NCI-H1092 (cell line): ENCODE data around the gene CACFD1.

ENCODE experiments used
- DNase-seq: peaks from one replicate; lab custom pipeline; 2025; lab: John Stamatoyannopoulos, UW

The CACFD1 gene

DNA sequence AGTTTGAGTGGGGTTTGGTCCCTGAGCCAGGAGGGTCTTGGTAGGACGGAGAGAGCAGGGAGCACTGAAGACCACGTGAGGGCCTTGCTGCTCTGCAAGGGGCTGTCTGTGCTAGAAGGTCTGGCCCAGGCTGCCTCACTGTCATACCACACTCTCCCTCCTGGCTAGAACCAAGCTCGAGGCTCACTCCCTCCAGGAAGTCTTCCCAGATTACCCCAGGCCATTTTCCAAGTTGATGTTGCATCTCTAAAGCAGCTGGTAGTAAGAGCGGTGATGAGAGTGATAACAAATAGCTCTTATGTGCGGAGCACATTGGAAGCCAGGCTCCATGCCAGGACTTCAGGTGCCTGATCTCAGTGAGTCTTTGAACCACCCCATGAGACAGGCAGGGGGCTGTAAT, 58.4 kb downstream of the CACFD1 start:
- DNase-seq, result peak; percentile 25

DNA sequence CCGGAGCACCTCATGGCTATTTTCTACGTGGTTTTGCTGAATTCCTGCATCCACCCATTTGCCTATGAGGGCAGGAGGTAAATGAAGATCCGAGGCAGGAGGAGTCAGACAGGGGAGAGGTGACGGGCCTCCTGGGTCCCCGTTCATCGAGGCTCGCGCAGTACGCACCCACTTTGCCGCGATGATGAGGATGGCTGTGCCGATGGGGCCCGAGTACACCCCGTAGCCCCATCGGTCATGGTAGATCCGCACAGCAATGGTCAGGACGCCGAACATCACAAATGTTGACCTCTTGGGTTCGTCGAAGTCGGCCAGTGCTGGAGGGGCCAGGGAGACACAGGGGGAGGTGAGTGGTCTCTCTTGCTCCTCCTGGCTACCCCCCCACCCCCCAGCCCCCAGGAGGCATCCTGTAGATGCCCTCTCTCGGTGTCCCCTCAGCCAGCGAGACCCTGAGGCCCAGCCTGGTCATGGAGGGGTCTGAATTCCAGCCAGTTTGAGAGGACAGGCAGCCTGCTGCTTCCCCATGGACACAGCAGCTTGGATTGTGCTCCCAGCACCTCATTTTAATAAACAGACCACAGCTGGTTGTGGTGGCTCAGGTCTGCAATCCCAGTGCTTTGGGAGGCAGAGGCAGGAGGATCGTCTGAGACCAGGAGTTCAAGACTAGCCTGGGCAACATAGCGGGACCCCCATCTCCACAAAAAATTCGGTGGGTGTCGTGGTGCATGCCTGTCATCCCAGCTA, 59.1 kb downstream of the CACFD1 start:
- no peak for DNase-seq

DNA sequence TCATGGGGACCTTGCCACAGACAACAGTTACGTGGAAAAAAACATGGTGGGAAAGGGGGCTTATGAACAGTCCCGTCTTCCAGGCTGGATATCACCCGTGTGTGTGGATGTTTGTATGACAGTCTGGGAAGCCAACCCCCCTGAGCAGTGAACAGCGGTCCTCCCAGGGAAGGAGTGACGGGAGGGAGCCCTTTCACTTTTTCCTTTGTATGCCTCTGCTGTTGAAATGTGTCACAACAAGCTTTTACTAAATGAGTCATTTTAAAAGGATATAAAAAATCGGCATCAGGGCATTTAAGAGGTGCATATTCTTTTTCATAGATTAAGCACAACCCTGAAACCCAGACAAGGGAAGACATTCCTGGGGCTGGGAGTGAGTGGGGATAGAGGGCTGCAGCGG, 59.9 kb downstream of the CACFD1 start:
- no peak for DNase-seq

DNA sequence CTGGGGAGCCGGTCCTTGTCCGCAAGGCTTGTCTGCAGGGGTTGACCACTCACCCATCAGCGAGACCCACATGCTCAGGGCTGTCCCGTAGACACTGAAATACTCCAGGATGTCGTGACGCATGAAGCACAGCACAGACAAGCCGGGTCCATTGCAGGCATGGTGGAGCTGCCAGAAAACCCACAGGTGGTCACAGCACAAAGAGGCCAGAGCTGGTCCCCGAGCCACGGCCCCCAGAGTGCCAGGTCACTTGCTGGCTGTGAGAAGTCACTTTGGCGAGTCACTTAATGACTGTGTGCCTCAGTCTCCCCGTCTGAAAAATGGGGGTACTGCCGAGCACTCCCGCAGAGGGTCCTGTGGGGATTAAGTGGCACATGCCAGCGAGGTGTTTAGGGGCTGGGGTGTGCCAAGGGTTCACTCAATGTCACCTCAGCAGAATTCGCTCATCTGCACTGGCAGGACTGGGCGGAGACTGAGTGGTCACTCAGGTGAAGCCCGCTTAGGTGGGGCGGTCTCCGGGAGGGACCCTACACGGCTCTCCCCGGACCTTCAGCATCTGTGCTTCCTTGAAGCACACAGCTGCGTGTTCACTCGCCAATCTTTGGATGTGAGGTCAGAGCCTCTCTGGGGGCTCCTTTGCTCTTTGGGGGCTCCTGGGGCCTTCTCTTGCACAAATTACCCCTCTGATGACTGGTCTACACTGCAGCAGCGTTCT, 60.5 kb downstream of the CACFD1 start:
- no peak for DNase-seq
